Activated CD8-positive, alpha-beta T cell treated with anti-CD3 and anti-CD28 coated beads for 36 hours (primary cell): ENCODE results near the gene SRSF4. TPM values are rescaled to one million over a fixed set of nuclear protein-coding genes. Genes with fewer than 3 reads are reported as not detected.

Source experiments
- ATAC-seq: fragments of 200-7000 bp; cut with Tn5 transposase; one replicate; pipeline ENCODE4 v1.10.0; 2021; ENCODE audit warnings: mild to moderate bottlenecking, moderate library complexity
- CTCF ChIA-PET: fragments of 350-600 bp; sonication (Branson Sonifier 250); formaldehyde crosslinking; loops from one replicate; lab custom pipeline; 2021; ENCODE audit warnings: antibody characterized with exemption; lab: Charles Lee
- POLR2A ChIA-PET: fragments of 350-600 bp; sonication (Branson Sonifier 250); formaldehyde crosslinking; loops from one replicate; lab custom pipeline; 2021; ENCODE audit warnings: antibody characterized with exemption; lab: Charles Lee
- DNase-seq: peaks from one replicate; pipeline ENCODE4 v3.0.0-alpha.2; 2020
- H3K27ac Mint-ChIP-seq: one replicate; pipeline ENCODE4 v1.8.0; 2021; ENCODE audit warnings: mild to moderate bottlenecking, mixed read lengths
- H3K27me3 Mint-ChIP-seq: one replicate; pipeline ENCODE4 v1.8.0; 2021; ENCODE audit warnings: mixed read lengths
- H3K36me3 Mint-ChIP-seq: one replicate; pipeline ENCODE4 v1.8.0; 2021; ENCODE audit warnings: low read depth, mixed read lengths
- H3K4me1 Mint-ChIP-seq: one replicate; pipeline ENCODE4 v1.8.0; 2021; ENCODE audit warnings: low read depth, mixed read lengths
- H3K4me3 Mint-ChIP-seq: one replicate; pipeline ENCODE4 v1.8.0; 2021; ENCODE audit warnings: mild to moderate bottlenecking, moderate library complexity, mixed read lengths
- H3K9me3 Mint-ChIP-seq: one replicate; pipeline ENCODE4 v1.8.0; 2021; ENCODE audit warnings: mixed read lengths
- CTCF ChIP-seq: fragments of 200-600 bp; IDR thresholded peaks from one replicate; pipeline ENCODE4 v1.8.0; 2022; ENCODE audit warnings: antibody characterized with exemption, mild to moderate bottlenecking
- intact Hi-C: fragments of 100-400 bp; cut with micrococcal nuclease; formaldehyde crosslinking; loops from one replicate; pipeline ENCODE4 v1.10.0; 2022
- total RNA-seq, 2 experiments: library from RNA; stranded (reverse); gene quantifications; one replicate each; pipeline ENCODE4 v1.2.3, GENCODE V29; 2021

The SRSF4 gene
- total RNA-seq, 2 experiments from 2014 or later, result 121 to 123 TPM

- peaks cover 12% of the 10 kb centered on the region for H3K4me1 Mint-ChIP-seq
- no peak for ATAC-seq
- H3K27ac Mint-ChIP-seq, result no peak overlapping the region
- no peak for DNase-seq
- intact Hi-C loops, result no loop called here
- no peaks in the 10 kb centered on the region for H3K9me3 Mint-ChIP-seq
- no peak overlapping the region for H3K4me3 Mint-ChIP-seq
- H3K27me3 Mint-ChIP-seq, result no peaks in the 10 kb centered on the region
- no peak for TF ChIP-seq CTCF
- peaks cover 9% of the 10 kb centered on the region for H3K36me3 Mint-ChIP-seq
- CTCF ChIA-PET, result interaction anchor here (0.8 to 1.0 kb wide), 3 partner anchors 19 to 344 kb away, joined by 3 read pairs; no protein-coding TSS in a partner anchor
- POLR2A ChIA-PET, result interaction anchor here (1.9 kb wide), 1 partner anchor 9 kb away, joined by 7 read pairs; the partner anchor contains the start of gene MECR
Observed at GRCh38 chr1:29221296-29221695, 39.6 kb upstream of the SRSF4 start.

GRCh38 chr1:29218223-29218622, 36.5 kb upstream of the SRSF4 start:
- H3K4me1 Mint-ChIP-seq, result peaks cover 12% of the 10 kb centered on the region
- peak overlapping the region; percentile 18 for H3K27ac Mint-ChIP-seq
- ATAC-seq (peak; percentile 53), DNase-seq (no peak)
- ChIA-PET POLR2A (interaction anchor here (0.5 to 1.2 kb wide), 3 partner anchors 12 to 255 kb away, joined by 3 read pairs; no protein-coding TSS in a partner anchor), CTCF (interaction anchor here (1.5 to 2.1 kb wide), 2 partner anchors 11 to 15 kb away, joined by 3 to 10 read pairs; no protein-coding TSS in a partner anchor)
- intact Hi-C loops, result no loop called here
- no peak for TF ChIP-seq CTCF
- peaks cover 20% of the 10 kb centered on the region for H3K36me3 Mint-ChIP-seq
- H3K27me3 Mint-ChIP-seq, result no peaks in the 10 kb centered on the region
- H3K4me3 Mint-ChIP-seq, result no peak overlapping the region
- H3K9me3 Mint-ChIP-seq, result no peaks in the 10 kb centered on the region

GRCh38 chr1:29217633-29218032, 35.9 kb upstream of the SRSF4 start:
- ATAC-seq, result no peak
- peaks cover 12% of the 10 kb centered on the region for H3K4me1 Mint-ChIP-seq
- H3K9me3 Mint-ChIP-seq, result no peaks in the 10 kb centered on the region
- H3K27me3 Mint-ChIP-seq, result no peaks in the 10 kb centered on the region
- peaks cover 24% of the 10 kb centered on the region for H3K36me3 Mint-ChIP-seq
- intact Hi-C loops, result no loop called here
- DNase-seq, result no peak
- POLR2A ChIA-PET, result no interaction called here
- no peak for TF ChIP-seq CTCF
- peak overlapping the region; percentile 47 for H3K27ac Mint-ChIP-seq
- CTCF ChIA-PET, result interaction anchor here (2.1 kb wide), 1 partner anchor 15 kb away, joined by 10 read pairs; no protein-coding TSS in a partner anchor
- no peak overlapping the region for H3K4me3 Mint-ChIP-seq

- peaks cover 30% of the 10 kb centered on the region for H3K36me3 Mint-ChIP-seq
- ChIA-PET CTCF (interaction anchor here (1.1 kb wide), 1 partner anchor 11 kb away, joined by 5 read pairs; no protein-coding TSS in a partner anchor), POLR2A (interaction anchor here (1.1 kb wide), 1 partner anchor 31 kb away, joined by 4 read pairs; the partner anchor contains the start of gene SRSF4)
- H3K27me3 Mint-ChIP-seq, result no peaks in the 10 kb centered on the region
- no peak for TF ChIP-seq CTCF
- no peaks in the 10 kb centered on the region for H3K9me3 Mint-ChIP-seq
- intact Hi-C loops, result no loop called here
- H3K4me3 Mint-ChIP-seq, result no peak overlapping the region
- DNase-seq, result no peak
- H3K27ac Mint-ChIP-seq, result no peak overlapping the region
- peaks cover 6% of the 10 kb centered on the region for H3K4me1 Mint-ChIP-seq
- ATAC-seq, result no peak
Observed at GRCh38 chr1:29213055-29213454, 31.4 kb upstream of the SRSF4 start.
